T-helper 1 cell treated with Interleukin-12 subunit alpha and Interleukin-12 subunit beta and Interleukin-4 antibody, amounts not matched to agents 30 μg/mL and 1 μg/mL, for 36 hours (primary cell): Measurements from ENCODE around the gene NRAP.

Experiments
- H3K27ac Mint-ChIP-seq: one replicate; pipeline ENCODE4 v1.8.0; 2021; ENCODE audit warnings: mild to moderate bottlenecking, mixed read lengths
- H3K27me3 Mint-ChIP-seq: one replicate; pipeline ENCODE4 v1.8.0; 2021; ENCODE audit warnings: low read depth, mixed read lengths
- H3K36me3 Mint-ChIP-seq: one replicate; pipeline ENCODE4 v1.8.0; 2021; ENCODE audit warnings: low read depth, mixed read lengths
- H3K4me1 Mint-ChIP-seq: one replicate; pipeline ENCODE4 v1.8.0; 2021; ENCODE audit warnings: low read depth, mixed read lengths
- H3K4me3 Mint-ChIP-seq: one replicate; pipeline ENCODE4 v1.8.0; 2021; ENCODE audit warnings: mild to moderate bottlenecking, moderate library complexity, mixed read lengths
- H3K9me3 Mint-ChIP-seq: one replicate; pipeline ENCODE4 v1.8.0; 2021; ENCODE audit warnings: mixed read lengths

NRAP gene

DNA sequence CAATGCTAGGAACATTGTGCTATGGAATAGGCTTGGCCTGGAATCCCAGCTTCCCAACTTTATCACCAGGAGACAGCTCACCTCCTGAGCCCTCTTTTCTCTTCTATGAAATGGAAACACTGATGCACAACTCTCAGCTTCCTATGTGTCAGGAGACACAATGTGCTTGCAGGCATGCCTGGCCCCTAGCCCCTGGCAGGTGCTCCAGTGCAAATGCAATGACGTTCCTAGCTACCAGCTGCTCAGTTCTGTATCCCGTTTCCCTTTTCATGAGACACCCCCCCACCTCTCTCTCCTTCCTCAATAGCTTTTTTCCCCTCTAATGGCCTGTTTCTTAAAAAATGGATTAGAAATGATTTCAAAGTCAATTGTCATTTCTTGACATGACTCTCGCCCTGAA, 80.3 kb downstream of the NRAP start:
- no peaks in the 10 kb centered on the region for H3K9me3 Mint-ChIP-seq
- H3K36me3 Mint-ChIP-seq: no peaks in the 10 kb centered on the region
- H3K27ac Mint-ChIP-seq: no peak overlapping the region
- no peaks in the 10 kb centered on the region for H3K4me1 Mint-ChIP-seq
- peaks cover 4% of the 10 kb centered on the region for H3K27me3 Mint-ChIP-seq
- no peak overlapping the region for H3K4me3 Mint-ChIP-seq

DNA sequence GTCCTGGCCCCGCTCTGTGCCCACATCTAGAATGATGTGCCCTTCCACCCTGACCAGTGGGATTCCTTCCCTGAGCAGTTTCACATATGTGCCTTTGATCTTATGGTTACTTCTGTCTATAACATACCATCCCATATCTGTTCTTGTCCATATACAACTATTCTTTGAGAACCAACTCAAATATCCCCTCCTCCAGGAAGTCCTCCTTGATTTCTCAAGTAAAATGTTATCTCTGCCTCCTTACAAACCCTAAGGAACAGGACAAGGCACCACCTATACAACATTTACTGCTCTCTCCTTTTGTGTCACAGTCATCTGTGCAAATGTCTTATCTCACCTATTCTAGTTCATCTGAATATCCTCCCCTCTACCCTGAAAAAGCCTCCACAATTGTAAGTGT, 82.7 kb downstream of the NRAP start:
- H3K9me3 Mint-ChIP-seq: no peaks in the 10 kb centered on the region
- no peaks in the 10 kb centered on the region for H3K36me3 Mint-ChIP-seq
- H3K4me1 Mint-ChIP-seq: no peaks in the 10 kb centered on the region
- H3K4me3 Mint-ChIP-seq: no peak overlapping the region
- H3K27me3 Mint-ChIP-seq: peaks cover 4% of the 10 kb centered on the region
- no peak overlapping the region for H3K27ac Mint-ChIP-seq

DNA sequence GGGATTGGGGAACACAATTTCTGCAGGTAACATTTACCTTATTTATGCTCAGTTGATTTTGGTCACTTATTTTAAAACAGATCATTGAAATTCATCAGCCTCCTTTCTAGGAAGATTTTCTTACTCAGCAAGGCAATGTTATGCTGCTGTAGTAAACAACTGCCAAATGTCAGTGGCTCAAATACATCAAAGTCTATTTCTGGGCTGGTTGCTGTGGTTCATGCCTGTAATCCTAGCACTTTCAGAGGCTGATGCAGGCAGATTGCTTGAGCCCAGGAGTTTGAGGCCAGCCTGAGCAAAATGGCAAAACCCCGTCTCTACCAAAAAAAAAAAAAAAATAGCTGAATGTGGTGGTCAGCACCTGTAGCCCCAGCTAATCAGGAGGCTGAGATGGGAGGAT, 85.1 kb downstream of the NRAP start:
- H3K36me3 Mint-ChIP-seq: no peaks in the 10 kb centered on the region

DNA sequence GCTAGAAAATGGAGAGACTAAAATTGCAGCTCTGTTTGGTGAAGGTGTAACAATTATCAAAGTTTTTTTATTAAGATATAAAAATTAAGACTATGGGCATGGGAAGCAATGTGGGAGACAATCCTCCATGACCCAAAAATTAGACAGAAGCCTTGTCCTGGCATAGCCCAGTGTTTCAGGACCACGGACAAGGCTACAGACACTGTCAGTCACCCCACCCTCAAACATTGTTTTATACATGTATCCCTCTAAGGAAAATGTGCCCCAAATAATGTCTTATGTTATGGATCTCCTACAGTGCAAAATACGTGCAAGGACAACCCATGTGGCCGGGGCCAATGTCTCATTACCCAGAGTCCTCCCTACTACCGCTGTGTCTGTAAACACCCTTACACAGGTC, 87.0 kb downstream of the NRAP start:
- no peaks in the 10 kb centered on the region for H3K27me3 Mint-ChIP-seq
- no peaks in the 10 kb centered on the region for H3K9me3 Mint-ChIP-seq
- no peak overlapping the region for H3K4me3 Mint-ChIP-seq
- no peak overlapping the region for H3K27ac Mint-ChIP-seq
- no peaks in the 10 kb centered on the region for H3K36me3 Mint-ChIP-seq
- no peaks in the 10 kb centered on the region for H3K4me1 Mint-ChIP-seq

More for the DNA sequence above, 85.1 kb downstream of the NRAP start:
- H3K4me3 Mint-ChIP-seq: no peak overlapping the region
- no peaks in the 10 kb centered on the region for H3K27me3 Mint-ChIP-seq
- H3K27ac Mint-ChIP-seq: no peak overlapping the region
- no peaks in the 10 kb centered on the region for H3K4me1 Mint-ChIP-seq
- no peaks in the 10 kb centered on the region for H3K9me3 Mint-ChIP-seq

DNA sequence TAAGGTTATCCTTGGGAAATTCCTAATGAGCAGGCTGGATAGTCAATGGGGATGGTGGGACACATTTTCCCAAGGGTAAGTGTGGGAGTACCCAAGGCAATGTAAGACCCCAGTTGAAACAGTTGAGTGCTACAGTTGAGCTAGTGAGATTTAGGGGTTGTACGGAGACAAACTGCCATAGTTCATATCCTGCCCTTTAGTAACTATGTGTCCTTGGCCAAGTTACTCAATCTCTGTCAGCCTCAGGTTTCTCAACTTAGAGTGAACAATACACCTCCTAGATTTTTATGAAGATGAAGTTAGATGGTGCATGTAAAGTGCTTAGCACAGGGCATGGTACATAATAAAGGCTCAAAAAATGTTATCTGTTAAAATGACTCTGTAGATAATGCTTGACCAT, 90.5 kb downstream of the NRAP start:
- Mint-ChIP-seq H3K27me3 (peaks cover 5% of the 10 kb centered on the region), H3K4me1 (no peaks in the 10 kb centered on the region), H3K27ac (no peak overlapping the region), H3K4me3 (no peak overlapping the region), H3K9me3 (no peaks in the 10 kb centered on the region), H3K36me3 (no peaks in the 10 kb centered on the region)

DNA sequence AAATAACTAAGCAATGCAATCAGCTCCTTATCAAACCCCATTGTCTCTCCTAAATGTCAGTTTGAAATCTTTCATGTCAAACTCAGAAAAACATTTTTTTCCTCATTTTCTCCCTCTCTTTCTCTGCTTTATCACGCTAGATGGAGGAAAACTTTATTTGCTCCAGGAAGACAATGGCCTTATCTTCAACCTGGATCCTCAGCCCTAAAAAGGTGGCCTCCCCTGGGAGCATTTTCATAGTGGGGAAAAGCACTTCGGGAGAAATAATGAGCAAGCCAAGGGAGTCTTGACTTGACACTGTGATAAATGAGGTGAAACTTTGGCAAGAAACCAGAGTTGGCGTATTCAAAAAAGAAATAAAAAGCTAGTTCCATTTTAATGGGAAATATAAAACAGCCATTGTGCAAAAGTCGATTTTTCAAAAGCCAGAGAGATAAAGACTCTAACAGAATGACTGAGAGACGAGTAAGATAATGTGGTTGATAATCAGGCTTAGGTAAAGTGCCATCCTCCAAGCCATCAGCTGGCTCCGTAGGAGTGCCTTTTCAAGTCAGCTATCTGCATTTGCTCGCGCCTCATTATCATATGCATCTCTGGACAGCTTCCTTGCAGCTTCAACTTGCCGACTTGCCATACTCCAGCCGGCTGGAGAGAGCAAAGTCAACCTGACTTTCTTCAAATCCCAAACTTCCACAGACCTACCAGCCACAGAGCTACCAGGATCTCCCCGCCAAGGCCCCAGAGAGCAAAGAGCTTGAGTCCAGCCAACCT, 91.1 kb downstream of the NRAP start:
- Mint-ChIP-seq H3K27me3 (peaks cover 5% of the 10 kb centered on the region), H3K4me1 (no peaks in the 10 kb centered on the region), H3K36me3 (no peaks in the 10 kb centered on the region), H3K4me3 (no peak overlapping the region), H3K9me3 (no peaks in the 10 kb centered on the region), H3K27ac (no peak overlapping the region)

- Mint-ChIP-seq H3K4me3 (no peak overlapping the region), H3K27me3 (peaks cover 5% of the 10 kb centered on the region), H3K27ac (no peak overlapping the region), H3K36me3 (no peaks in the 10 kb centered on the region), H3K9me3 (no peaks in the 10 kb centered on the region), H3K4me1 (no peaks in the 10 kb centered on the region)
Measured at GRCh38 chr10:113569576-113569975, 94.3 kb downstream of the NRAP start.

- no peak overlapping the region for H3K27ac Mint-ChIP-seq
- peaks cover 8% of the 10 kb centered on the region for H3K4me1 Mint-ChIP-seq
- H3K36me3 Mint-ChIP-seq: no peaks in the 10 kb centered on the region
- peaks cover 5% of the 10 kb centered on the region for H3K27me3 Mint-ChIP-seq
- no peaks in the 10 kb centered on the region for H3K9me3 Mint-ChIP-seq
- no peak overlapping the region for H3K4me3 Mint-ChIP-seq
Measured at GRCh38 chr10:113566888-113567287, 97.0 kb downstream of the NRAP start.

DNA sequence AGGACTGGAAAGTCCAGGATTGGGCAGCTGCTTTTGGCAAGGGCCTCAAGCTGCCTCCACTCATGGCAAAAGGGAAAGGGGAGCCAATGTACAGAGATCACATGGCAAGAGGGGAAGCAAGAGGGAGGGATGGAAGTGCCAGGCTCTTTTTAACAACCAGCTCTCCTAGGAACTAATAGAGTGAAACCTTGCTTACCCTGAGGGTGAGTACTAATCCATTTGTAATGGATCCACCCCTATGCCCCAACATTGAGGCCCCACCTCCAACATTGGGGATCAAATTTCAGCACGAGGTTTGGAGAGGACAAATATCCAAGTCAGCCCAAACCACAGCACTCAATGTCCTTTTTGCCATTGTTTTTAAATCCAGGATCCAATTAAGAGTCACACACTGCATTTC, 98.5 kb downstream of the NRAP start:
- H3K4me1 Mint-ChIP-seq: peaks cover 8% of the 10 kb centered on the region
- no peaks in the 10 kb centered on the region for H3K36me3 Mint-ChIP-seq
- no peaks in the 10 kb centered on the region for H3K27me3 Mint-ChIP-seq
- no peak overlapping the region for H3K4me3 Mint-ChIP-seq
- H3K9me3 Mint-ChIP-seq: no peaks in the 10 kb centered on the region
- H3K27ac Mint-ChIP-seq: no peak overlapping the region

GRCh38 chr10:113563306-113564088, 100.3 kb downstream of the NRAP start:
- Mint-ChIP-seq H3K4me1 (peaks cover 8% of the 10 kb centered on the region), H3K4me3 (peak overlapping the region; percentile 71), H3K27ac (no peak overlapping the region), H3K27me3 (no peaks in the 10 kb centered on the region), H3K36me3 (no peaks in the 10 kb centered on the region), H3K9me3 (no peaks in the 10 kb centered on the region)

GRCh38 chr10:113562704-113563103, 101.1 kb downstream of the NRAP start:
- H3K4me3 Mint-ChIP-seq: no peak overlapping the region
- H3K4me1 Mint-ChIP-seq: peaks cover 8% of the 10 kb centered on the region
- H3K27me3 Mint-ChIP-seq: no peaks in the 10 kb centered on the region
- no peak overlapping the region for H3K27ac Mint-ChIP-seq
- no peaks in the 10 kb centered on the region for H3K36me3 Mint-ChIP-seq
- no peaks in the 10 kb centered on the region for H3K9me3 Mint-ChIP-seq

GRCh38 chr10:113562069-113562468, 101.8 kb downstream of the NRAP start:
- no peak overlapping the region for H3K4me3 Mint-ChIP-seq

DNA sequence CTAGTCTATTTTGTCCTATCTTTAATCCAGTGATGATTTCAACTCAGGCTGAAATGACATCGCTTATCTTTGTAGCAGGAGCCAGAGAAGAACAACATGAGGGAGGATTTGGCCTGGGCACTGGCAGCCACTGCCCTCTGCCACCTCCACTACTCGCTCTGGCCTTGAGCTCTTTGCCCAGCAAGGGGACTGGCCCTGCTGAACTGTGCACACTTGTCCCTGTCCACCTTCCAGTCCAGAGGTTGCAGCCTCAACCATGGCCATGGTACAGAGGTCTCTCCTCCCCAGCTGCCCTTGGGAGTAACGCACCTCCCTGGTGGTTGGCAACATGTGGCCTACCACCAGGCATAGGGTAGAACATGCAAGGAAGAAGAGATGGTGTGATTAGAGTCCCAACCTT, 102.6 kb downstream of the NRAP start:
- Mint-ChIP-seq H3K9me3 (no peaks in the 10 kb centered on the region), H3K4me1 (peaks cover 15% of the 10 kb centered on the region), H3K27ac (no peak overlapping the region), H3K4me3 (no peak overlapping the region), H3K27me3 (no peaks in the 10 kb centered on the region), H3K36me3 (no peaks in the 10 kb centered on the region)

More at GRCh38 chr10:113562069-113562468, 101.8 kb downstream of the NRAP start:
- Mint-ChIP-seq H3K4me1 (peaks cover 15% of the 10 kb centered on the region), H3K27me3 (no peaks in the 10 kb centered on the region), H3K36me3 (no peaks in the 10 kb centered on the region), H3K27ac (no peak overlapping the region), H3K9me3 (no peaks in the 10 kb centered on the region)

GRCh38 chr10:113560071-113560470, 103.8 kb downstream of the NRAP start:
- peaks cover 15% of the 10 kb centered on the region for H3K4me1 Mint-ChIP-seq
- no peaks in the 10 kb centered on the region for H3K27me3 Mint-ChIP-seq

GRCh38 chr10:113557903-113558321, 105.9 kb downstream of the NRAP start:
- Mint-ChIP-seq H3K36me3 (no peaks in the 10 kb centered on the region), H3K27ac (no peak overlapping the region), H3K27me3 (peaks cover 12% of the 10 kb centered on the region), H3K9me3 (no peaks in the 10 kb centered on the region), H3K4me3 (no peak overlapping the region), H3K4me1 (peaks cover 7% of the 10 kb centered on the region)

More at GRCh38 chr10:113560071-113560470, 103.8 kb downstream of the NRAP start:
- Mint-ChIP-seq H3K27ac (no peak overlapping the region), H3K4me3 (no peak overlapping the region), H3K9me3 (no peaks in the 10 kb centered on the region), H3K36me3 (no peaks in the 10 kb centered on the region)
